HG03565 (cell line): ENCODE results near the gene TYW1.
"Not testable (repeated sequence)": the region's sequence is repeated elsewhere in the genome, so short reads cannot be mapped to it uniquely, and the experiment has no call there.

Source experiments
- ATAC-seq: cut with Tn5 transposase; IDR thresholded peaks from one replicate; pipeline ENCODE4 v1.9.1; 2021; ENCODE audit warnings: mild to moderate bottlenecking, moderate library complexity; ENCODE audit not compliant: unreplicated experiment

TYW1 gene, protein sequence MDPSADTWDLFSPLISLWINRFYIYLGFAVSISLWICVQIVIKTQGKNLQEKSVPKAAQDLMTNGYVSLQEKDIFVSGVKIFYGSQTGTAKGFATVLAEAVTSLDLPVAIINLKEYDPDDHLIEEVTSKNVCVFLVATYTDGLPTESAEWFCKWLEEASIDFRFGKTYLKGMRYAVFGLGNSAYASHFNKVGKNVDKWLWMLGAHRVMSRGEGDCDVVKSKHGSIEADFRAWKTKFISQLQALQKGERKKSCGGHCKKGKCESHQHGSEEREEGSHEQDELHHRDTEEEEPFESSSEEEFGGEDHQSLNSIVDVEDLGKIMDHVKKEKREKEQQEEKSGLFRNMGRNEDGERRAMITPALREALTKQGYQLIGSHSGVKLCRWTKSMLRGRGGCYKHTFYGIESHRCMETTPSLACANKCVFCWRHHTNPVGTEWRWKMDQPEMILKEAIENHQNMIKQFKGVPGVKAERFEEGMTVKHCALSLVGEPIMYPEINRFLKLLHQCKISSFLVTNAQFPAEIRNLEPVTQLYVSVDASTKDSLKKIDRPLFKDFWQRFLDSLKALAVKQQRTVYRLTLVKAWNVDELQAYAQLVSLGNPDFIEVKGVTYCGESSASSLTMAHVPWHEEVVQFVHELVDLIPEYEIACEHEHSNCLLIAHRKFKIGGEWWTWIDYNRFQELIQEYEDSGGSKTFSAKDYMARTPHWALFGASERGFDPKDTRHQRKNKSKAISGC

DNA sequence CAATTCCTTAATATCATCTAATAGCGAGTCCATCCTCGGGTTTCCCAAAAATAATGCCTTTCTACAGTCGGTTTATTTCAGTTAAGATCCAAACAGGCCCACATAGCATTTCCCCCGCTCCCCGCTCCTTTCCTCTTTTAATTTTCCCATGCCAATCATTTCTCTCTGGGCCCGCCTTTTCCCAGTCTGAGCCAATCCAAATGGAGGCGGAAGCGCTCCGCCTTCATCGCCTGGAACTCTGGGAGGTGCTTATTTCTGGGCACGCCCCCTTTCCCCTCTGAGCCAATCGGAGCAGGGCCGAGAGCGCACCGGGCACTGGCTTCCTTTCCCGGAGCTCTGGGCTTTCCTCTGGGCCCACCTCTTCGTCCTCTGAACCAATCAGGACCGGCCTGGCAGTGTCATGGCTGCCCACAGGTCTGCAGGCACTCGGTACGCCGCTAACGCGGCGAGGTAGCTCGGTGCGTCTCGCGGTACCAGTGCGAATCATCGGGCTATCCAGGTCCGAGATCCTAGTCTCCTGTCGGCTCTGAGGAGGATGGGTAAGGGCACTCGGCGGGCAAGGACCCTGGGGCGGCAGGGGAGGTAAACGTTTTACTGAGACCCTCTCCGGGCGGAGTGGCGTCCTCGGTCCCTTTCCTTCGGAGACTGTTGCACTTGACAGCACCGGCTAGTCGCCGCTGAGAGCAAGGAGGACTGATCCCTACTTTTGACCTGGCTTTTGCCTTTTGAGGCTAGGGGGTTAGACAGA is at the start of gene TYW1:
Gene TYW1 (plus strand): TSS at position 390 of the 748 bp plus-strand sequence. CDS start 146 bp downstream, at position 536.
- ATAC-seq = peak; percentile 83

DNA sequence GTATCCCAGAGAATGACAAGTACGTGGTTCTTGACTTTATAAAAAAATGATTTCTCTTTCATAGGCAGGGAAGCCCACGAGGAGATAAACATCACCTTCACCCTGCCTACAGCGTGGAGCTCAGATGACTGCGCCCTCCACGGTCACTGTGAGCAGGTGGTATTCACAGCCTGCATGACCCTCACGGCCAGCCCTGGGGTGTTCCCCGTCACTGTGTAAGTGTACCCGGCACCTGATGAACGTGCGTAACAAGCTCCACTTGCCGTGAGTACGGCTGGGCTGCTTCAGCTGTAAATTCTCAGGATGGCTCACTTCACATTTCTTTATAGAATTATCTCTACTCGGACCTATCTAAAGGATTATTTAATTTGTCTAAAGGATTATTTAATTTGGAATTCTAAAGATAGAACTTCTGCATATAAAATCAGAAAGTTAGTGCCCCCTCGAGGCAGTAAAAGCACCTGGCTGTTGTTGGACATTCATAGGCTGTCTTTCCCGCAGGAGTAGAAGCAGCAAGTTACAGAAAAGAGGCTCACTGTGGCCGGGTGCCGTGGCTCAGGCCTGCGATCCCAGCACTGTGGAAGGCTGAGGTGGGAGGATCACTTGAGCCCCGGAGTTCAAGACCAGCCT is 48.0 kb upstream of the TYW1 start:
- ATAC-seq = no peak

DNA sequence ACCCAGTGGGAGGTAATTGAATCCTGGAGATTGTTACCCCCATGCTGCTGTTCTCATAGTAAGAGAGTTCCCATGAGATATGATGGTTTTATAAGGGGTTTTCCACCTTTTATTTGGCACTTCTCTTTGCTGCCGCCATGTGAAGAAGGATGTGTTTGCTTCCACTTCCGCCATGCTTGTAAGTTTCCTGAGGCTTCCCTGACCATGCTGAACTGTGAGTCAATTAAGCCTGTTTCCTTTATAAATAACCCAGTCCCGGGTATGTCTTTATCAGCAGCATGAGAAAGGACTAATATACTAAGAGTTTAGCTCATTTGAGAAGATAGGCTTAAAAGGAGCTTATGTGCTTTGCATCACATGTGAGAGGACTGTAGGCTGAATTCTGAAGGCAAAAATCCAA is 46.3 kb upstream of the TYW1 start:
- ATAC-seq = no peak

DNA sequence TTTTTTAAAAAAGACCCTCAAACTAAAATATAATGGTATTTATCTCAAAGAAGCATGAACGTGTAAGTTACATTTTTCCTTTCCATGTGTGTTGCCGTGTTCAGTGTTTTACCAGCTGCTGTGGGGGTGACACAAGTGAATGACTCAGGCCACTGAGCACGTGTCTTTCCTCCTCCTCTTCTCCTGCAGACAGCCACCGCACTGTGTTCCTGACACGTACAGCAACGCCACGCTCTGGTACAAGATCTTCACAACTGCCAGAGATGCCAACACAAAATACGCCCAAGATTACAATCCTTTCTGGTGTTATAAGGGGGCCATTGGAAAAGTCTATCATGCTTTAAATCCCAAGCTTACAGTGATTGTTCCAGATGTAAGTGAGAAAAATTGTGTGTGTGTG is 45.9 kb upstream of the TYW1 start:
- ATAC-seq = no peak

DNA sequence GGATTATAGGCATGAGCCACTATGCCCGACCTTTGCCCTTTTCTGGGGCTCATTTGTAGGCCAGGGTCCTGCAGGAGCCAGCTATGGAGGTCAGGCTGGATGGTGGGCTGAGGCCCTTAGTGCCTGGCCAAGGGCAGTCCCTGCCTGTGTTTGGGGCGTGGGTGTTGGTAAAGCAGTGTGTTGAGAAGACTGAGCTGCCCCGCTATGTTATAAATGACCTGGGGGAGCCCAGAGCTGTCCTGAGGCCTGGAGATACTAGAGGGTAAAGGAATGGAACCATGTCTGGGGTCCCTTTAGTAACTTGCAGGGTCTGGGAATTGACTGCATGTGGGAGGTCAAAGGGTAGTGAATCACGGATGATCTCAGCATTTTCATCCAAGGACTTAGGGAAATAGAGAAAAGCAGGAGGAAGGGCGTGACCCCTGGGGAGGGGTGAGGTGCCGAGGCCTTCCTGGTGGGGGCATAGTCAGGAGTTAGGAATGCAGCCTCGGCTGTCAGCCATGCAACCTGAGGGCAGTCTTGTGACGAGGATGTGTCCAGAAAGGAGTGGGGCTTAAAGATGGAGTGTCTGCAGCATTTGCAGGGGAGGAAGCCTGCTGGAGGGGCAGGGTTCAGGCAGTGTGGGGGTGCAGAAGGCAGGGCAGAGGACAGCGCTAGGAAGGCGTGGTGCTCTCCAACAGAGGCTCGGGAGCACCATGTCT is 44.1 kb upstream of the TYW1 start:
- ATAC-seq = no peak

DNA sequence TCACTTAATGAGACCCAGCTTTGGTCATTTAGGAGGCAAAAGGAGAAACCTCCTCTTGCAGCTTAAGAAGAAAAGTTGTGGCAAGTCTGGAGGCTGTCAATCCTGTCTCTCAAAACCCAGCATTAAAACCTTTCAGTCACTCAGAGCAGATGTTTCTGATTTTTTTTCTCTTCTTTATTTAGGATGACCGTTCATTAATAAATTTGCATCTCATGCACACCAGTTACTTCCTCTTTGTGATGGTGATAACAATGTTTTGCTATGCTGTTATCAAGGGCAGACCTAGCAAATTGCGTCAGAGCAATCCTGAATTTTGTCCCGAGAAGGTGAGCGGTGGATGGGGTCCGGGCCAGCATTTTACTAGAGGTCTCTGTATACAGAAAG is 43.6 kb upstream of the TYW1 start:
- ATAC-seq = no peak

DNA sequence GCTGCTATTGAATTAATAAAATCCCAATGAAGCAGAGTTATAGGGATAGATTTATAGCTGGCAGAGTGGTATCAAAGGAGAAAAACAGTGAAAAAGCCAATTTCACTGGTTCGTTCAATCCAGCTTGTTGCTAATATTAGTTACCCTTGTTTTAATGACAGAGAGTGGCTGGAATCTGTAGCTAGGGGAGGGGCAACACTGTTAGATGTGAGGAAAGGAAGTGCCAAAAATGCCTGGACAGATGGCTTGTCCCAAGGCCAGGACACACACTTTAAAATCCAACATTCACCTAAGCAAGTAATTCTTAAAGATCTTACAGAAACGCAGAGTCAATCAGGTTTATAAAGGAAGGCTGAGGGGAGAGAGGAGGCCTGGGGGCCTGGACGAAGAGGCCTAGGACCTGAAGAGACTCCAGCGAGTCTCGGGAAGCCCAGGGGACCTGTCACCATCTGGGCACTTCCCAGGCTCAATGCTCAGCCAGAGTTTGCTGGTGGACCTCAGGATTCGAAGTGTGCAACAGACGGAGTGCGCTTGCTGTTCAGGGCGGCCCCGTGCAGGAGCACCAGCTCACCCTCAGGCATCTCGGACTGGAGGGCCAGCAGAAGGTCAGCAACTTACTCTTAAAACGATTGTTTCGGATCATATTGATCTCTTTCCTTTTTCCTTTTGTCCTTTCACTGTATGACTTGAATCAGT is 38.9 kb upstream of the TYW1 start:
- ATAC-seq = no peak

DNA sequence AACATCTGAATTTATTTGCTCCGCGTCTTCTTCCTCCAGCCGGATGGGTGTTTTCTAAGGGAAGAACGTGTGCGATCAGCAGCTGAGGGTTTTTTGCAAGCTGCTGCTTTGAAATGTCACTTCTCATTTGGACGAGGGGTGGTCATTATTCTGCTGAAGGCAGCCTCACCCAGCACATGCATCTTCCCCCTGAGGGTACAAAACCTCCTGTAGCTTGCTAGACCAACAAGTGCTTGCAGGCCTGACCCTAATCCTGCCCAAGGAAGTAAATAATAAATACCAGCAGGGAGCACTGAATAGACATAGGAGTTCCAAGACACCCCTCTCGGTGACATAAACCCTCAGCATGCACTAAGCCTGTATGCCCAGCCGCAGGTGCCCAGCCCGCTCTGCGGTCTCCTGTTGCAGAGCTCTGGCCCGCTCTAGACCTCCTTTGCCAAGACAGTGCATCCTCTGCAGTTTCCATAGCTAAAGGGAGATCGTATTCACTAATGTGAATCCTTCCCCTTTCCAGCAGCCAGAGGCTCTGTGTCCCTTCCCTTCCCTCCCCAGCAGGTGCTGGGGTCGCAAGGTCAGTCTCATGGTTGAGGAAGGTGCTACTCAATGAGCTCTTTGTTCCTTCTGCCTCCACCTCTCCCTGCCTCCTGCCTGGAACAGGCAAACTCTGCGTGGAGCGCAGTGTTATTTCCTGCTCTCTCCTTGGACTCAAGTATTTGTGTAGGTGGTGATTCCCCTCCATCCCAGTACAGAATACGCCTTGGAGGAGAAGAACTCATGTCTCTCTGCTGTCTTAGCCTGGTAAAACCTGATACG is 37.9 kb upstream of the TYW1 start:
- ATAC-seq = no peak

DNA sequence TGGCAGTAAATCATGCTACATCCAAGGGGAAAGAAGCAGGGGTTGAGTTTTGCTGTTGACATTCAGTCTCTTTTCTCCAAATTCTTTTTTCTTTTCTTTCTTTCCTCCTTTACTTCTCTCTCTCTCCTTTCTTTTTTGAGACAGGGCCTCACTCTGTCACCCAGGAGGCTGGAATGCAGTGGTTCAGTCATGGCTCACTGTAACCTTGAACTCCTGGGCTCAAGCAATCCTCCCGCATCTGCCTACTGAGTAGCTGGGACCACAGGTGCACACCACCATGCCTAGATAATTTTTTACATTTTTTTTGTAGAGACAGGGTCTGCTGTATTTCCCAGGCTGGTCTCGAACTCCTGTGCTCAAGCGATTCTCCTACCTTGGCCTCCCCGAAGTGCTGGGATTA is 36.4 kb upstream of the TYW1 start:
- no peak for ATAC-seq

DNA sequence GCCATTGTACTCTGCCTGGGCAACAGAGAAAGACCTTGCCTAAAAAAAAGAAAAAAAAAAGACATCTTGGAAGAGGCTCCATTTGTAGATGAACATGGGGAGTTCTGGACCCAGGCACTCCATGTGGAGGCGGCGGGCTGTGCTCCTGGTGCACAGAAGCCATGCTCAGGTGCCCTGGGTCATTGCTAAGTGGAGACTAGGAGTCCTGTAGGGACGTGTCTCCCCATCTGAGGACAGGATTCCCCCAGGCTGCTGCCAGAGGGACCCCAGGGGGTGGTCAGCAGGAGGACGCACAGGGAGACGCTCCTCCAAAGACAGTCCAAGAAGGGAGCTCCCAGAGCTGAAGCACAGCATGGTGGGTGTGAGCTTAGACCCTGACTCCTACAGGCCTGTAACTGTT is 35.5 kb upstream of the TYW1 start:
- ATAC-seq = no peak

DNA sequence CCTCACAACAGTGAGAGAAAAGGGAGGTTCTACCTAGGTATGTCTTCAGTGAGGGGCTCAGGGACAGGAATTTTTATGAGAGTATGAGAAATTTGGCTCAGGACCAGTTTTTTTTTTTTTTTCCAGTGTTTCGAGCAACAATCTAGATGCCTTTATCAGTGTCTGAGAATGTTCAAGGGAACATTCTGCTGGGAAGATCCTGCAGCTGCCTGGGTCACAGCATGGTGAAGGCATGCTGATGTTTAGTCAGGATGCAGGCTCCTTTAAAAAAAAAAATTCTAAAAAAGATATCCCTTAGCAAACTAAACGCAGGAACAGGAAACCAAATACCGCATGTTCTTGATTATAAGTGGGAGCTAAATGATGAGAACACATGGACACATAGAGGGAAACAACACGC is 32.2 kb upstream of the TYW1 start:
- no peak for ATAC-seq

DNA sequence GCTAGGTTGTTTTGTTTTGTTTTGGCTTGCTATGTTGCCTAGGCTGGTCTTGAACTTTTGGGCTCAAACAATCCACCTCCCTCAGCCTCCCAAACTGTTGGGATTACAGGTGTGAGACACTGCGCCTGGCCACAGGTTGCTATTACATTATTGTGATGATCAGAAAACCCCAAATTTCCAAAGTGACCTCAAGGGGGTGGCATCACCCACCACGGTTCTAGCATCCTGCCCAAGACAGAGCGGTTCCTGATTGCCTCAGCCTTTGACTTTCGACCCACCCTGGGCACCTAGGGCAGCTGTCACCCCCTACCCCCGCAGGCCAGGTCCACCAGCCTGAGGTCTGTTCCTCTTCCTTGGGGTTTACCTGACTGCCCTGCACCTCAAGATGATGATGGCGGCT is 29.6 kb upstream of the TYW1 start:
- no peak for ATAC-seq

DNA sequence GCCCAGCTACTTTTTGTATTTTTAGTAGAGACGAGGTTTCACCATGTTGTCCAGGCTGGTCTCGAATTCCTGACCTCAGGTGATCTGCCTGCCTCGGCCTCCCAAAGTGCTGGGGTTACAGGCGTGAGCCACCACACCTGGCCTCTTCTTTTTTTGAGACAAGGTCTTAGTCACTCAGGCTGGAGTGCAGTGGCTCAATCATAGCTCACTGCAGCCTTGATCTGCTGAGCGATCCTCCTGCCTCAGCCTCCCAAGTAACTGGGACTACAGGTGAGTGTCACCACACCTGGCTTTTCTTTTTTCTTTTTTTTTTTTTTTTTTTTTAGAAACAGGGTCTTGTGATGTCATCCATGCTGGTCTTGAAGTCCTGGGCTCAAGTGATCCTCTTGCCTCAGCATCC is 27.6 kb upstream of the TYW1 start:
- ATAC-seq = not testable (repeated sequence)

DNA sequence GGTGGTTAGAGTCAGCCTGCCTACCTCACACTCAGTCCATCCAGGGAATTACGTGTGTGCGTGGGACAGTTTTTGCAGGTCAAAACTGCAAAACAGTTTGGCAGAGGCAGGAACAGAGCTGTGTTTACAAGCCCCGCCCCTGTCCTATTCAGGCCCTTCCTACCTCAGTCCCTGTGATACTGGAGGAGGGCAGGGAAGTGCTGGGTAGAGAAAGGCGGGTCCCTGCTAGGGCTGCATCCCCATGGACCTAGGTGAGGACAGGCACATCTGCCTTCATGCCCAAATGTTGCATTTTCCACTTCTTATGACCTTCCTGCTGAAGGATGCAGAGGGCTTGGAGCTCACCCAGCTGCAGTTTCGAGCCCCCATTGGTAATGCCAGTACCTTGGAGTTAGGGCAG is 26.3 kb upstream of the TYW1 start:
- no peak for ATAC-seq

DNA sequence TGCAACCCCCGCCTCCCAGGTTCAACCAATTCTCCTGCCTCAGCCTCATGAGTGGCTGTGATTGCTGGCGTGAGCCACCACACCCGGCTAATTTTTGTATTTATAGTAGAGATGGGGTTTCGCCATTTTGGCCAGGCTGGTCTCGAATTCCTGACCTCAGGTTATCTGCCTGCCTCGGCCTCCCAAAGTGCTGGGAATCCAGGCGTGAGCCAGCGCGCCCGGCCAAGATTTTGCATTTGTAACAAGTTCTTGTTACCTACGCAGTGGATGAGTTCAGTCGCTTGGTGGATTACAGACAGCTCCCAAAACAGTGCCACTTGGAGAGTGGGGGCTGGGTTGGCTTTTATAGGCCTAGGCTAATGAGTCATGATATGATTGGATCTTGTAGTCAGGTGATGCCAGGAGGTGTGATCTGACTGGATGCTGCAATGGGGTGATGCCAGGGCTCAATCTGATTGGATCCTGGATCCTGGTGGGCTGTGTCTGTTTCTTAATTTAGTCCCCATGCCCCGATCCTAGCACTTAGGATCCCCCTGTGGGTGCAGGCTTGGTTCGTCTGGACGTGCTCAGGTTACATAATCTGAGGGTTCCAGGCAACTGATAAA is 21.5 kb upstream of the TYW1 start:
- no peak for ATAC-seq

DNA sequence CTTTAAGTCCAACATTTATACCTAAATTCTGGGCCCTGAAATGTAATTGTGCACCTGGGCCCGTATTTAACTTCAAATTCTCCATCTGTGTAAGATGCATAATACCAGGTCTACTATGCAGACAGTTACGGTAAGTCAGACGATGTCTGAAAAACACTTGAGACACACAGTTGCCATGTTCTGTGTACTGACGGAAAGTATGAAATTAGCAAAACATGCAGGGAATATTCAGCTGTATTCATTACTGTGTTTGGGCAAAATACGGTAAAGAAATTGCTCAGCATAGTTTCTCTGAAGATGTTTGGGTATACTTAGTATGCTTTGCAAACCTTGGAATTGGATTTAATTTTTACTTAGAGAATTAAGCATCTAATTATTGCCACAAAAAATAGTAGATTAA is 18.3 kb upstream of the TYW1 start:
- not testable (repeated sequence) for ATAC-seq

DNA sequence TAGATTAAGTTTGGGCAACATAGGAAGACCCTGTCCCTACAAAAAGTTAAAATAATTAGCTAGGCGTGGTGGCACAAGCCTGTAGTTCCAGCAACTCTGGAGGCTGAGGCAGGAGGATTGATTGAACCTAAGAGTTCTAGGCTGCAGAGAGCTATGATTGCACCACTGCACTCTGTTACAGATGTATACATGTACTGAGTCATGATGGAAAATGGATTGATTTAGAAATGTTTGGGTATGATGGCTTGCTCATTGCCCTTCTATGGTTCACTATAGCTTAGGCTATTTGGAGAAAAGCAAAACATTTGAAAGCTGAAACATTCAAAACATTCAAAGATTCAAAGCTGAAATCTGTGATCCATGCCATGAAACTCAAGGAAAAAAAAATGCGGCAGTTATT is 17.6 kb upstream of the TYW1 start:
- not testable (repeated sequence) for ATAC-seq

DNA sequence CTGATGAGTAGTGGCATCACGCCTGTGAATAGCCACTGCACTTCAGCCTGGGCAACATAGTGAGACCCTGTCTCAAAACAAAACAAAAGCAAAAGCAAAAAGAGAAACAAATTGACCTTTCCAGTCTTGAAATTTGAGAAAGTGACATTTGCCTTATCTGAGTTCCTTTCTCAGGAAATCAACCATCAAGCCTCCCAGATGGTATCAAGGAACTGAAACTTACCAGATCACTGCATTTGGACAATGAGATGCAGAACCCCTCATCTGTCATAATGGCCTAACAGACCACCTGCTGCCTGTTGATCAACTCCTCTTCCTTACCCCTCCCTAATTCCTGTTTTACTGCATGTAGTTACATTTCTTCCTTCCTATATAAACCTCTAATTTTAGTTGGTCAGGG is 16.3 kb upstream of the TYW1 start:
- ATAC-seq = not testable (repeated sequence)

DNA sequence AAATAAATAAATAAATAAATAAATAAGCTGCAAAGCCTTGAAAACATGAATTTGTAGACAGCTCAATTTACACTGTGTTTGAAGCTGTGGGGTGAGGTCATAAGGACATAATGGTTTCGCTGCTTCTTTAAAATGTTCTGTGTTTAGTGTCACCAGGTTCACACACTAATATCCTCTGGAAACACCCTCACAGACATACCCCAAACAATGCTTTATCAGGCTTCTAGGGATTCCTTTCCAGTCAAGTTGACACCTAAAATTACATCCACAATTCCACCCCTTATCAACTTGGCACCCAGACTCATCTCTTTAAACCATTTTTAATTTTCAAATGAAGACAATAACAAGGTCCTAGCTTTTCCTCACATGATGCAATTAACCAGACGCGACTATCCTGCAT is 7.1 kb upstream of the TYW1 start:
- ATAC-seq = not testable (repeated sequence)
